ENCODE data around the gene PRTN3.
"Not testable (repeated sequence)": the region's sequence is repeated elsewhere in the genome, so short reads cannot be mapped to it uniquely, and the experiment has no call there.

The PRTN3 gene

DNA sequence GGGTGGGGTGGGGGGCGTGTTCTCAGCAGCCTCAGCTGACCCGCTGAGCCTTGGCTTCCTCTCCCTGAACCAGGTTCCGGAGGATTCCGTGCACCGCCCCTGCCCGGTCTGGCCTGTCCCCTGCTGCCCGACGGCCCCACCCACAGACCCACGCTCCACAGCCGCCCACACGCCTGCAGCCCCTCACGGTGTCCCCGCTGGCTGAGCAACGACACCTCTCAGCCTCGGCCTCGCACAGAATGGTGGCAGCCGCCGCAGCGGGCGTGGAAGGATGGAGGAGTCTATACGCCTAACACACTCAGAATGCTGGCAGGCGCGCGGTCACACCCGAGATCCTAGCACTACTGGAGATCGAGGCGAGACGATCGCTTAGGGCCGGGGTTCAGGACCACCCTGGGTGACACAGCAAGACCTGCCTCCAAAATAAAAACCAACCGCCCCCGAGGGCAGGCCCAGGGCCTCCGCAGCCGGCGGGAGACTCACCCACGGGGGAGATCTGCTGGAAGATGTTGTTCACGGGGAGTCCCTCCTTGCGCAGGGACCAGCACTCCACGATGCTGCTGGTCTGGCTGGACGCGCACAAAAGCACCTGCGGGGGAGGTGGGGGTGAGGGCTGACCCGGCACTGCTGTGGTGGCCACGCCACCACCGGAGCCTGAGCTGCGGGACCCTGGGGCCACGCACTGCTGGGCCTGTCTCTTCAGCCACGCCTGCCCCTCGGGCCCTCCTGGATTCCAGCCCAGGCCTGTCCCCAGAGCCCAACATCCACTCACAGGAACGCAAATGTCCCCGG, 43.8 kb downstream of the PRTN3 start:
- no peak for DNase-seq

DNA sequence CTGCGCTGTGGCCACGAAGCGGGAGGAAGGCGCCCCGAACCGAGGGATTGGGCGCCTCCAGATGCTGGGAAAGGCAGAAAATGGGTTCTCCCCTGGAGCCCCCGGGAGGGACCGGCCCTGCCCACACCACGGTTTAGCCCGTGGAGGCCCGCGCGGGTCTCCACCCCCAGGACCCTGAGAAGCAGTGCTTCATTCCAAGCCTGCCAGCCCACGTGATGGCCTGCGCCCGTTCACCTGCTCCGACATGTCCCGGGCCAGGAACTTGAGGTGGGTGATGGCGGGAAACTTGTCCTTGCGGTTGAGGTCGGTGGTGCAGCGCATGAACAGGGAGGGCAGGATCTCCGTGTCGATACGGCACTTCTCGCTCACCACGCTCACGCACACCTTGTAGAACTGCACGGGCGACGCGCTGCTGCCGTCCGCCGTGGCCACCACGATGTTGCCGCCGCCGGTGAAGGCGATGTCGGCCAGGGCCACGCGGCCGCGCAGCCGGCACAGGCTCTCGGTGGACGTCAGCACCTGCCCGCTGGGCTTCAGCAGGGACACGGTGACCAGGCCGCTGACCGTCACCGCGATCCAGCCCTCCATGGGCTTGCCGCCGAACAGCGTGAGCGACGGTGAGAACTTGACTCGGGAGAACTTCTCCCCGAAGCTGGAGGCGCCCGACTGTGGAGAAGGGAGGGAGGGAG, 44.9 kb downstream of the PRTN3 start:
- no peak for DNase-seq

DNA sequence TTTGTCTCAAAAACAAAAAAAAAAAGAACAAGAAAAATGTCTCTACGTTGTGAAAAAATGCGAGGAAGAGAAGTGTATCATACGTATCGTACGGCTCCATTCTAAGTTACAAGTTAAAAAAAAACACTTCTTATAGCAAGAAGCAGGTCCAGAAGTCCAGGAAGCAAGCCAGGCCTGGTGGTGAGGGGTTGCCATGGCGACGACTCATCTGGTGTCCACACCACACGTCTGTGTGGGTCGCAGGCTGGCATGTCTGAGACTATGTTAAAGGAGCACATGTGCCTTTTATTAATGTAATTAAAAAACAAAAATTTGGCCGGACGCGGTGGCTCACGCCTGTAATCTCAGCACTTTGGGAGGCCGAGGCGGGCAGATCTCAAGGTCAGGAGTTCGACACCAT, 46.3 kb downstream of the PRTN3 start:
- DNase-seq, result no peak

DNA sequence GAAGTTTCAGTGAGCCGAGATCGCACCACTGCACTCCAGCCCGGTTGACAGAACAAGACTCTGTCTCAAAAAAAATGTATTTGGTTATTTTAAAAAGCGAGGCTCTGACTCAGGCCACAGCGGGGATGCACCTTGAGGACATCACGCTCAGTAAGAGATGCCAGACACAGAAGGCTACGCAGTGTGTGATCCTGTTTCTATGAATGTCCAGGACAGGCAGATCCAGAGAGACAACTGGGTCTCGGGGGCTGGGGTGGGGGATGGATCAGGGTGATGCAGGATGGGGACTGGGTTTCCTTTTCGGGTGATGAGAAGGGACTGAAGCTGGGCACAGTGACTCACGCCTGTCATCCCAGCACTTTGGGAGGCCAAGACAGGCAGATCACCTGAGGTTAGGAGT, 46.8 kb downstream of the PRTN3 start:
- DNase-seq, result no peak

DNA sequence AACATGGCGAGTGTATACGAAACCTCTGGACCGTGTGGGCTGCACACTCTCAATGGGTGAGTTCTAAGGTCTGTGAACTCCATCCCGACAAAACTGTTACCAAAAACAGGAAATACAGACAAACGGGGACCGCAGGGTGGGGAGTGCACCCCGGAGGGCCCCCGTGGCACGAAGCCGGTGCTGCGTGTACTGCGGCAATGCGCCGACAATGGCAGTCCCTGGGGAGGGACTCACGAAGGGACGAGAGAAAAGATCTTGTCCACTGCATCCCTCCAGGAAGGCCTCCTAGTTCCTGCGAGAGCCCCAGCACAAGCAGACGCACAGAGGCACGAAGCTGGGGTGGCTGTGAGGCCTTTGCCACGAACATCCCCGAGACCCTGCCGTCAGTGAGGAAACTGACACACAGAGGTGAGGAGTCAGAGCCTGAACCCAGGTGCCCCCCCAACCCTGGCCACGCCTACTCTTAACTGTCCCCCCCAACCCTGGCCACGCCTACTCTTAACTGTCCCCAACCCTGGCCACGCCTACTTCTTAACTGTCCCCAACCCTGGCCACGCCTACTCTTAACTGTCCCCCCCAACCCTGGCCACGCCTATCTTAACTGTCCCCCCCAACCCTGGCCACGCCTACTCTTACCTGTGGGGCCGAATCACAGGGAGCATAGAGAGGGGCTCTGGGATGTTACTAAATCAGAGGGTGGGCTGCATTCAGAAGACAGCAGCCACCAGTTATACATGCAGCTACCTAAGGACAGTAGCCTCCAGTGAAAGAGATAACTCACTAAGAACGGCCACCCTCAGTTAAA, 48.0 kb downstream of the PRTN3 start:
- no peak for DNase-seq

DNA sequence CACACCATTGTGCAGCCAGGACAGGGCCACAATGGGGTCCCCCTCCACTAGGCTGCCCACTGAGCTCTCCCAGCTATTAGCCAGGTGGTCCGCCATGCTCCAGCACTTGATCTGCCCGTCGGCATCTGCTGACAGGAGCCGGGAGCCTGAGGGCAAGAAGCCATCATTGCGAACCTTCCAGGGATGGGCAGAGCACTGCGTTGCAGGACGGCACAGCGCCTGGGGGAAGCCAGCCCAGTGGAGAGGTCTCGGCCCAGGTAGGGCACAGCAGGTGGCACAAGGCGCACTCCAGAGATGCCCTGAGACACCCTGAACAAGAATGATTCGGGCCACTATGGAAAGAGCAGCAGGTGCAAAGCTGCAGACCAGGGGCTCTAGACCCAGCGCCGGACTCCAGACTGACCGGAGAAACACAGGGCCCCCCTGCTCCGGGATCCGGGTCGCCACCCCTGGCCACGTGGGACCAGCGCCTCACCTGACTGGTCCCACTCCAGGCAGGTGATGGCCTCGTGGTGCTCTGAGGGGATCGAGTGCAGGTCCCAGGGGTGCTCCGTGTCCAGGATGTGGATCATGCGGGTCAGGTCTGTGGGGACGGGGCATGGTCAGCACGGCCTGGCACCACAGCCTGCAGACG, 49.0 kb downstream of the PRTN3 start:
- DNase-seq, result no peak

DNA sequence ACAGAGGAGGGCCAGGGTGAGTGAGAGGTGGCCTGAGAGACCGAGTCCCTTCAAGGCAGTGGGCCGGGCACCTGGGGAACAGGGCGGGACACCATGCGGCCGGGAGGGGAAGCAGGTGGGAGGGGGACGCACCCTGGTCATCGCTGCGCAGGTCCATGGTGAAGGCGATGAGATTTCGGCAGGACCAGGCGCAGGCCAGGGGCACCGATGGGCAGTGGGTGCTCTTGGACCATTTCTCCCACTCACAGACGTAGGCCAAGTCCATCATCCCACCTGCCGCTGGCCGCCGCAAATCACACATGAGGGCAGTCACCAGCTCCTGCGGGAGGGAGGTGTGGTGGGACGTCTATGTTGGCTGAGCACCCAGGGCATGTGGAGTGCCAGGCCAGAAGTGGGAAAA, 50.0 kb downstream of the PRTN3 start:
- DNase-seq, result no peak

DNA sequence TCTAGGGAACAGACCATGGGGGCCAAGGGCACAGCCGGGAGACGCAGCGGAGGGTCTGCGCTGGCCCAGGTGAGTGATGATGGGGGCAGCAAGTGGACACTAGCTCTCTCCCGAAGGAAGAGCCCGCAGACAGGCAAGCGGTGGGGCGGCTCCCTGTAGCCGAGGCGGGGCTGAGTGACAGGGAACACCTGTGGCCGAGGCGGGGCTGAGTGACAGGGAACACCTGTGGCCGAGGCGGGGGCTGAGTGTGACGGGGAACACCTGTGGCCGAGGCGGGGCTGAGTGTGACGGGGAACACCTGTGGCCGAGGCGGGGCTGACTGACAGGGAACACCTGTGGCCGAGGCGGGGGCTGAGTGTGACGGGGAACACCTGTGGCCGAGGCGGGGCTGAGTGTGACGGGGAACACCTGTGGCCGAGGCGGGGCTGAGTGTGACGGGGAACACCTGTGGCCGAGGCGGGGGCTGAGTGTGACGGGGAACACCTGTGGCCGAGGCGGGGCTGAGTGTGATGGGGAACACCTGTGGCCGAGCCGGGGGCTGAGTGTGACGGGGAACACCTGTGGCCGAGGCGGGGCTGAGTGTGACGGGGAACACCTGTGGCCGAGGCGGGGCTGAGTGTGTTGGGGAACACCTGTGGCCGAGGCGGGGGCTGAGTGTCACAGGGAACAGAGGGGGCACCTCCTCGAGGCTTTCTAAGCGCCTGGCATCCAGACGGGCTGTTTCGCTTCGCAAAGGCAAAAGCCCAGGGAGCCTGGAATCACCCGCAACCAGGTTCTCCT, 50.8 kb downstream of the PRTN3 start:
- DNase-seq, result not testable (repeated sequence)

DNA sequence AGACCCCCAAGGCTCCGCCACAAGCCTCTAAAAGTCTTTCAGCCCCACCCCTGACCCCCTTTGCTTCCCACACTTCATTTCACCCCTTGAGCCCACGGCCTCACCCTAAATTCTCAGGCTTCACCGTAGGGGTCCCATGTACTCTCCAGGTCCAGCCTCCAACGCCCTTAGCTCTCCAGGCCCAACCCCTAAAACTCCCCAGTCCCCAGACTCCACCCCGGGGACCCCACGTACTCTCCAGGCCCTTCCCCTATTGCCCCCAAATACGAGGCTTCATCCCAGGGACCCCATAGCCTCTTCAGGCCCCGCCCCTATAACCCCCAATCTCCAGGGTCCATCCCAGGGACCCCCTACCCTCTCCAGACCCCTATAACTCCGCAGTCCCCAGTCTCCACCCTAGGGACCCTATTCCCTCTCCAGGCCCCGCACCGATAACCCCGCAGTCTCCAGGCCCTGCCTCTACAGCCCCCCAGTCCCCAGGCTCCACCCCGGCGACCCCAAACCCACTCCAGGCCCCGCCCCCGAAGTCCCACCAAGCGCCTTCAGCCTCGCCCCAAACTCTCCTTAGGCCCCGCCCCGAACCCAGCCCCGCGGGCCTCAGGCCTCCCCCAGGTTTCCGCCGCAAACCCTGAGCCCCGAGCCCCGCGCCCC, 51.6 kb downstream of the PRTN3 start:
- DNase-seq, result no peak

DNA sequence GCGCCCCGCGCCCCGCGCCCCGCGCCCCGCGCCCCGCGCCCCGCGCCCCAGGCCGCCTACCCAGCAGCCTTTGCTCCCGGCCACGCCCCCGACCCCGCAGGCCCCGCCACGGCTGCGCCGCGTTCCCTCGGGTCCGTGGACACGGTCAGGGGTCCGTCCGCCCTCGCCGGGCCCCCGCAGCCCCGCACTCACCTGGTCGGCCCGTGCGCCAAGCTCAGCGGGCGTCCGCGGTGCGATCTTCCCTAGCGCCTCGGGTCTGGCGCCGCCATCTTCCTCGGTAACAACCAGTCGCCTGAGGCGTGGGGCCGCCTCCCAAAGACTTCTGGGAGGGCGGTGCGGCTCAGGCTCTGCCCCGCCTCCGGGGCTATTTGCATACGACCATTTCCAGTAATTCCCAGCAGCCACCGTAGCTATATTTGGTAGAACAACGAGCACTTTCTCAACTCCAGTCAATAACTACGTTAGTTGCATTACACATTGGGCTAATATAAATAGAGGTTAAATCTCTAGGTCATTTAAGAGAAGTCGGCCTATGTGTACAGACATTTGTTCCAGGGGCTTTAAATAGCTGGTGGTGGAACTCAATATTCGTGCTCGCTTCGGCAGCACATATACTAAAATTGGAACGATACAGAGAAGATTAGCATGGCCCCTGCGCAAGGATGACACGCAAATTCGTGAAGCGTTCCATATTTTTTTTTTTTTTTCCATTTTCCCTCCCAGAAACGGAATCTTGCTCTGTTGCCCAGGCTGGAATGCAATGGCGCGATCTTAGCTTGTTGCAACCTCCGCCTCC, 52.3 kb downstream of the PRTN3 start, which contains the start of the genes MED16 and RNU6-9:
TSS of gene MED16 (minus strand) at position 294 of the 796 bp plus-strand sequence. CDS start 2,056 bp downstream, outside the sequence.
TSS of gene RNU6-9 (plus strand) at position 591 of the 796 bp plus-strand sequence.
- DNase-seq, result peak; percentile 99

DNA sequence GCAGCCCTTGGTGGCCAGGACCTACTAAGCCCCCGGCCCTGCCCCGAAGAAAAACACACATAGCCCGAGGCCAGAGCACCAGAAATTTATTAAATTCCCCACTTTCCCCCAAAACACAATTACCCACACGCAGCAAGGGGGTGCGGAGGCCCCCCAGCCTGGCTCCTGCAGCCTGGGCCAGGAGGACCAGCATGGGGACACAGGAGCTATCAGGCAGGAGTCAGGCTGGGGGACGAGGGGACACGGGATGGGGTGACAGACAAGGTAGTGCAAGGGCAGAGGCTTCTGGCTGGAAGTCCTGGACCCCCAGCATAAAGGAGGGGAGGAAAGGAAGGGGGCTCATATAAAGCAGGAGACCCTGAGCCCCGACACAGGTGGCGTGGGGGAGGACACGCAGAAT, 55.6 kb downstream of the PRTN3 start:
- DNase-seq, result no peak

DNA sequence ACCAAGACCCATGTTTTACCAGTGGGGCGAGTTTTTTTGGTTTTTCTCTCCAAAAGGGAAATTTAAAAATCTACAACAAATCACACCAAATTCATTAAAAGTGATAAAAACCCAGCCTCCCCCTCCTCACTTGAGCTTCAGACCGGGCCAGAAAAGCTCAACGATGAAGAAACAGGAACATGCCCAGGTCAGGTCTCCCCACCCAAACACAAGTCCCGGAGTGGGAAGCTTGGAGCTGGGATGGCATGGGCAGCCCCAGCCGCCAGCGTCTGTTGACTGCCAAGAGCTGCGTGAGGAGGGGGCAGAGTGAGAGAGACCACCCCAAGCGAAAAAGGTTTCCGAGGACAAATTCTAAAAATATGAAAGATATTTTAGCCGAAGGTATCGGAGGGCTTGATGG, 56.2 kb downstream of the PRTN3 start:
- no peak for DNase-seq

DNA sequence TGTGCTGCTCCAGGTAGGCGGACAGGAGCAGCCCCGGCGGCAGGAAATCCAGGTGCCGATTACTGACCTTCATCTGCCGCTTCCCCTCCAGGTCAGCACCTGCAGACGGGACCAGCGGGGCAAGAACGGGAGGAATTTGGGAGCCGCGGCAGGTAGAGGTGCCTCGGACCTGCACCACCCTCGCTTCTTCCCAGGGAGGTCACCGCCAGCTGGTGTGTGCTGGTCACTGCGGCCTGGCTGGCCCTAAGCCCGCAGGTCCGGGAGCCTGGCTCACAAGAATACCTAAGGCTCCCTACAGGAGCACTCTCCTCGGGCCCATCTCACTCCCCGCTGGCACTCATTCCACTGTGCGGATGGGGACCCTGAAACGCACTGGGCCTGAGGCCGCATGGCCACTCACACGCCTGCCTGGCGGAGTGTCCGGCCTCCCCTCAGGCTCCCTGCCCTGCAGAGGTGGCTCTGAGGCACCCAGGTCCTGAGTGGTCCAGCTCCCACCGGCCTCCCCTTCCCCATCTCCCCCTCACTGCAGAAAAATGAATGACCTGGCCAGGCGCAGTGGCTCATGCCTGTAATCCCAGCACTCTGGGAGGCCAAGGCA, 56.7 kb downstream of the PRTN3 start:
- DNase-seq, result no peak
